ENCODE data around the gene ADGRL1. TPM values are rescaled to one million over a fixed set of nuclear protein-coding genes. Genes with fewer than 3 reads are reported as not detected.

ADGRL1 gene
- total and polyA plus RNA-seq, 2 donors (not counting 1 experiment from before 2014, with no cell fraction given), result 0.64 to 1.8 TPM

GRCh38 chr19:14118165-14119051, 87.6 kb downstream of the ADGRL1 start:
- TF ChIP-seq EZH2 (IDR thresholded peaks at IDR 0.05; ENCODE audit: borderline replicate concordance, insufficient read depth, low read depth, low read length, poor library complexity, severe bottlenecking), result no peak
- TF ChIP-seq, protein P1, sequence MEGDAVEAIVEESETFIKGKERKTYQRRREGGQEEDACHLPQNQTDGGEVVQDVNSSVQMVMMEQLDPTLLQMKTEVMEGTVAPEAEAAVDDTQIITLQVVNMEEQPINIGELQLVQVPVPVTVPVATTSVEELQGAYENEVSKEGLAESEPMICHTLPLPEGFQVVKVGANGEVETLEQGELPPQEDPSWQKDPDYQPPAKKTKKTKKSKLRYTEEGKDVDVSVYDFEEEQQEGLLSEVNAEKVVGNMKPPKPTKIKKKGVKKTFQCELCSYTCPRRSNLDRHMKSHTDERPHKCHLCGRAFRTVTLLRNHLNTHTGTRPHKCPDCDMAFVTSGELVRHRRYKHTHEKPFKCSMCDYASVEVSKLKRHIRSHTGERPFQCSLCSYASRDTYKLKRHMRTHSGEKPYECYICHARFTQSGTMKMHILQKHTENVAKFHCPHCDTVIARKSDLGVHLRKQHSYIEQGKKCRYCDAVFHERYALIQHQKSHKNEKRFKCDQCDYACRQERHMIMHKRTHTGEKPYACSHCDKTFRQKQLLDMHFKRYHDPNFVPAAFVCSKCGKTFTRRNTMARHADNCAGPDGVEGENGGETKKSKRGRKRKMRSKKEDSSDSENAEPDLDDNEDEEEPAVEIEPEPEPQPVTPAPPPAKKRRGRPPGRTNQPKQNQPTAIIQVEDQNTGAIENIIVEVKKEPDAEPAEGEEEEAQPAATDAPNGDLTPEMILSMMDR (IDR thresholded peaks at IDR 0.05), result no peak
- peak overlapping the region; percentile 65 for H2AFZ ChIP-seq (ENCODE audit: insufficient read depth, low read depth, low read length, poor library complexity, severe bottlenecking)
- intact Hi-C loops (cut with micrococcal nuclease), result no loop called here
- peak overlapping the region; percentile 69 for H3K9ac ChIP-seq (ENCODE audit: low read length)
- no peaks in the 10 kb centered on the region for H3K27me3 Mint-ChIP-seq
- ATAC-seq (ENCODE audit: low read depth) (no peak), DNase-seq (peak; percentile 68)
- no peaks in the 10 kb centered on the region for H3K9me3 Mint-ChIP-seq (ENCODE audit: insufficient read depth)
- H3K36me3 ChIP-seq (replicated peaks in 1 of 2; ENCODE audit: control extremely low read depth in 1 of 2, control insufficient read depth in 1 of 2, extremely low read depth in 1 of 2, insufficient read depth in 2 of 2, low read length in 1 of 2), result no peaks in the 10 kb centered on the region
- WGBS (ENCODE audit: insufficient coverage), result 2% methylated on average over 57 of the region's 61 CpGs
- H4K20me1 ChIP-seq (ENCODE audit: control insufficient read depth, insufficient read depth, low read length, poor library complexity, severe bottlenecking), result peaks cover 37% of the 10 kb centered on the region
- H3K4me1 Mint-ChIP-seq, result peaks cover 39% of the 10 kb centered on the region
- peaks cover 33% of the 10 kb centered on the region for H3K79me2 ChIP-seq (ENCODE audit: control insufficient read depth, insufficient read depth, low read length)
- H3K9me3 ChIP-seq (ENCODE audit: control extremely low read depth in 1 of 3, control insufficient read depth in 2 of 3, insufficient read depth in 1 of 3, low read length in 2 of 3), result no peaks in the 10 kb centered on the region
- no peaks in the 10 kb centered on the region for H3K27me3 ChIP-seq (replicated peaks in 1 of 4; ENCODE audit: control extremely low read depth in 1 of 4, control insufficient read depth in 3 of 4, insufficient read depth in 4 of 4, low read length in 3 of 4)
- peak overlapping the region; percentile 95 for H3K4me2 ChIP-seq (replicated peaks; ENCODE audit: low read depth, low read length, poor library complexity, severe bottlenecking)
- CTCF ChIA-PET, result interaction anchor here (0.6 to 2.6 kb wide), 3 partner anchors 18 to 296 kb away, joined by 3 to 12 read pairs (median 6); partner anchors contain the start of gene ASF1B
- H3K4me1 ChIP-seq (ENCODE audit: control insufficient read depth in 2 of 2, insufficient read depth in 2 of 2, low read length in 2 of 2), result peaks cover 36 to 38% of the 10 kb centered on the region in 2 donors
- H3K27ac Mint-ChIP-seq, result peak overlapping the region; percentile 87
- POLR2A ChIA-PET, result interaction anchor here (0.5 to 1.7 kb wide), 5 partner anchors 18 to 249 kb away, joined by 3 to 6 read pairs (median 4); partner anchors contain the start of gene ASF1B
- H3K4me3 ChIP-seq (ENCODE audit: control extremely low read depth in 1 of 5, extremely low read depth in 1 of 5, insufficient read depth in 1 of 5, low read depth in 2 of 5, low read length in 4 of 5), result peak overlapping the region; percentile 35 to 59 (median 56)
- peak overlapping the region; percentile 94 for H3K4me3 Mint-ChIP-seq
- H3K27ac ChIP-seq (ENCODE audit: low read length in 2 of 2), result peak overlapping the region; percentile 24 to 77

Measured in B cell (primary cell).